Measurements from ENCODE around the gene SLC38A8. TPM values are rescaled to one million over a fixed set of nuclear protein-coding genes. Genes with fewer than 3 reads are reported as not detected.

SLC38A8 gene
- total RNA-seq, 1 donor from 2014 or later, result not detected

- no peak overlapping the region for H3K4me3 ChIP-seq
- TF ChIP-seq CTCF (IDR thresholded peaks at IDR 0.05), result no peak
- no peak for TF ChIP-seq POLR2A (IDR thresholded peaks at IDR 0.05)
- TF ChIP-seq POLR2AphosphoS5 (IDR thresholded peaks at IDR 0.05; ENCODE audit: insufficient read depth in 1 of 2, low read depth in 1 of 2), result no peak
- H3K9me3 ChIP-seq, result no peaks in the 10 kb centered on the region
- DNase-seq (ENCODE audit: extremely low spot score in 2 of 2), result no peak
- H3K27ac ChIP-seq, result no peak overlapping the region
- no peaks in the 10 kb centered on the region for H3K27me3 ChIP-seq
- peaks cover 0 to 14% of the 10 kb centered on the region in 2 donors for H3K36me3 ChIP-seq
- no peaks in the 10 kb centered on the region for H3K4me1 ChIP-seq
- intact Hi-C loops (cut with DNase I), result no loop called here
These were observed 5.0 kb upstream of the SLC38A8 start for GRCh38 chr16:84047626-84048025.

- Histone ChIP-seq H3K27ac (no peak overlapping the region), H3K27me3 (no peaks in the 10 kb centered on the region), H3K4me1 (no peaks in the 10 kb centered on the region), H3K4me3 (no peak overlapping the region), H3K36me3 (peaks cover 0 to 10% of the 10 kb centered on the region in 2 donors), H3K9me3 (no peaks in the 10 kb centered on the region)
- intact Hi-C loops (cut with DNase I), result no loop called here
- TF ChIP-seq POLR2AphosphoS5 (IDR thresholded peaks at IDR 0.05; ENCODE audit: insufficient read depth in 1 of 2, low read depth in 1 of 2) (no peak), POLR2A (IDR thresholded peaks at IDR 0.05) (no peak), CTCF (IDR thresholded peaks at IDR 0.05) (no peak)
- DNase-seq (ENCODE audit: extremely low spot score in 2 of 2), result no peak
These were observed 4.6 kb upstream of the SLC38A8 start for GRCh38 chr16:84047206-84047605.

GRCh38 chr16:84045818-84046470 is 3.3 kb upstream of the SLC38A8 start:
- H3K9me3 ChIP-seq, result no peaks in the 10 kb centered on the region
- DNase-seq (ENCODE audit: extremely low spot score in 2 of 2), result no peak
- peaks cover 0 to 8% of the 10 kb centered on the region in 2 donors for H3K36me3 ChIP-seq
- no peaks in the 10 kb centered on the region for H3K27me3 ChIP-seq
- H3K27ac ChIP-seq, result no peak overlapping the region
- intact Hi-C loops (cut with DNase I), result no loop called here
- TF ChIP-seq POLR2A (IDR thresholded peaks at IDR 0.05) (no peak), CTCF (IDR thresholded peaks at IDR 0.05) (no peak), POLR2AphosphoS5 (IDR thresholded peaks at IDR 0.05; ENCODE audit: insufficient read depth in 1 of 2, low read depth in 1 of 2) (no peak)
- no peak overlapping the region for H3K4me3 ChIP-seq
- no peaks in the 10 kb centered on the region for H3K4me1 ChIP-seq

- H3K9me3 ChIP-seq, result no peaks in the 10 kb centered on the region
- H3K4me1 ChIP-seq, result no peaks in the 10 kb centered on the region
- no peak overlapping the region for H3K27ac ChIP-seq
- H3K27me3 ChIP-seq, result no peaks in the 10 kb centered on the region
- H3K4me3 ChIP-seq, result no peak overlapping the region
- no peak for DNase-seq (ENCODE audit: extremely low spot score in 2 of 2)
- TF ChIP-seq POLR2AphosphoS5 (IDR thresholded peaks at IDR 0.05; ENCODE audit: insufficient read depth in 1 of 2, low read depth in 1 of 2) (no peak), CTCF (IDR thresholded peaks at IDR 0.05) (no peak), POLR2A (IDR thresholded peaks at IDR 0.05) (no peak)
- H3K36me3 ChIP-seq, result peaks cover 0 to 6% of the 10 kb centered on the region in 2 donors
- intact Hi-C loops (cut with DNase I), result no loop called here
These were observed 2.6 kb upstream of the SLC38A8 start for GRCh38 chr16:84045001-84045817.

DNA sequence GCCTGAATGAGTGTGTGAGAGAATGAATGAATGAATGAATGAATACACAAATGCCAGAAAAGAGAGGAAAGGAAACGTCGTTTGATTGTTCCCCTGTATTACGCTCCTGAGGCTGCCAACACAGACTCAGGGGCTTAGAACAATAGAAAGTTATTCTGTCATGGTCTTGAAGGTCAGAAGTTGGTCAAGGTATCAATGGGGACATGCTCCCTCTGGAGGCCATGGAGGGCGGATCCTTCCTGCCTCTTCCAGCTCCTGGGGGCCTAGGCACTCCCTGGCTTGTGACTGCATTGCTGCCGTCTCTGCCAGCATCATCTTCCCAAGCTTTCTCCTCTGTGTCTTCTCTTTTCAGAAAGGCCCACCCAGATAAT is 1.5 kb upstream of the SLC38A8 start:
- no peak overlapping the region for H3K27ac ChIP-seq
- no peaks in the 10 kb centered on the region for H3K9me3 ChIP-seq
- intact Hi-C loops (cut with DNase I), result no loop called here
- no peaks in the 10 kb centered on the region for H3K36me3 ChIP-seq
- TF ChIP-seq POLR2AphosphoS5 (IDR thresholded peaks at IDR 0.05; ENCODE audit: insufficient read depth in 1 of 2, low read depth in 1 of 2) (no peak), POLR2A (IDR thresholded peaks at IDR 0.05) (no peak), CTCF (IDR thresholded peaks at IDR 0.05) (no peak)
- no peaks in the 10 kb centered on the region for H3K4me1 ChIP-seq
- DNase-seq (ENCODE audit: extremely low spot score in 2 of 2), result no peak
- no peaks in the 10 kb centered on the region for H3K27me3 ChIP-seq
- no peak overlapping the region for H3K4me3 ChIP-seq

All from vagina (tissue), 2 donors.